ENCODE measurements around the gene HGD.

GRCh38 chr3:120652281-120652680, 29.8 kb downstream of the HGD start:
- TF ChIP-seq CTCF (IDR thresholded peaks at IDR 0.05) (no peak), POLR2A (IDR thresholded peaks at IDR 0.05) (no peak), POLR2AphosphoS5 (IDR thresholded peaks at IDR 0.05) (no peak)
